Hippocampal formation (tissue), 2 donors: Measurements from ENCODE around the gene ZMYND19.
"Not testable (repeated sequence)": the region's sequence is repeated elsewhere in the genome, so short reads cannot be mapped to it uniquely, and the experiment has no call there.

Experiments
- DNase-seq, 2 donors: peaks; one replicate each; lab custom pipeline; 2025; lab: John Stamatoyannopoulos, UW

The ZMYND19 gene

GRCh38 chr9:137556069-137556838 is 34.1 kb downstream of the ZMYND19 start:
- DNase-seq: no peak

GRCh38 chr9:137555179-137555578 is 35.1 kb downstream of the ZMYND19 start:
- DNase-seq: no peak

DNA sequence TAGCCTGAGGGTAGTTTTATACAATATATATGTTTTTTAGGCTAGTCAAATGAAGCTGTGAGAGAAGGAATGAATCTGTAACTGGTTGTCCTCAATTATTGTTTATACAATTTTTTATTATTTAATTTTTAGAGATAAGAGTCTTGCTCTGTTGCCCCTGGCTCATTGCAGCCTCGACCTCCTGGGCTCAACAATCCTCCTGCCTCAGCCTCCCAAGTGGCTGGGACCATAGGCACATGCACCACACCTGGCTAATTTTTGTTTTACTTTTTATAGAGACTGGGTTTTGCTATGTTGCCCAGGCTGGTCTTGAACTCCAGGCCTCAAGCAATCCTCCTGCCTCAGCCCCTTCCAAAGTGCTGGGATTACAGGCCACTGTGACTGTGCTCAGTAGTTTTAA is 36.0 kb downstream of the ZMYND19 start:
- no peak for DNase-seq

DNA sequence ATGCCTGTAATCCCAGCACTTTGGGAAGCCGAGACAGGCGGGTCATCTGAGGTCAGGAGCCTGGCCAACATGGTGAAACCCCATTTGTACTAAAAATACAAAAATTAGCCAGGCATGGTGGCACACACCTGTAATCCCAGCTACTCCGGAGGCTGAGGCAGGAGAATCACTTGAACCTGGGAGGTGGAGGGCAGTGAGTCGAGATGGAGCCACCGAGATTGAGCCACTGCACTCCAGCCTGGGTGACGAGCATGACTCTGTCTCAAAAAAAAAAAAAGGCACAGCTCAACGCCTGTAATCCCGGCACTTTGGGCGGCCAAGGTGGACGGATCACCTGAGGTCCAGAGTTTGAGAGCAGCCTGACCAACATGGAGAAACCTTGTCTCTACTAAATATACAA is 36.7 kb downstream of the ZMYND19 start:
- DNase-seq: not testable (repeated sequence)

DNA sequence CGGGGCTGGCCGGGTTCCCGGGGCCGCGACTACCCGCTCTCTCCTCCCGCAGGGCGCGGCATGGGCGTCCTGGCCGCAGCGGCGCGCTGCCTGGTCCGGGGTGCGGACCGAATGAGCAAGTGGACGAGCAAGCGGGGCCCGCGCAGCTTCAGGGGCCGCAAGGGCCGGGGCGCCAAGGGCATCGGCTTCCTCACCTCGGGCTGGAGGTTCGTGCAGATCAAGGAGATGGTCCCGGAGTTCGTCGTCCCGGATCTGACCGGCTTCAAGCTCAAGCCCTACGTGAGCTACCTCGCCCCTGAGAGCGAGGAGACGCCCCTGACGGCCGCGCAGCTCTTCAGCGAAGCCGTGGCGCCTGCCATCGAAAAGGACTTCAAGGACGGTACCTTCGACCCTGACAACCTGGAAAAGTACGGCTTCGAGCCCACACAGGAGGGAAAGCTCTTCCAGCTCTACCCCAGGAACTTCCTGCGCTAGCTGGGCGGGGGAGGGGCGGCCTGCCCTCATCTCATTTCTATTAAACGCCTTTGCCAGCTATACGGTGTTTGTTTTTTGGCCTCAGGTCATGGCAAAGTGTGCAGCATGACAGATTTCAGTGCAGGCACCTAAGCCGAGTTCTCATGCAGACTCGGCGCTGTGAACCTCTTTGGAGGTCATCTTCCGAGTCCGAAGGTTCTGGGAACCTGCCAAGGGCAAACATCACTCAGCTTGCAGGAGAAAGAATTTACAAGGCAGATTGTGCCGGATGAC is 38.1 kb downstream of the ZMYND19 start:
- DNase-seq: no peak

DNA sequence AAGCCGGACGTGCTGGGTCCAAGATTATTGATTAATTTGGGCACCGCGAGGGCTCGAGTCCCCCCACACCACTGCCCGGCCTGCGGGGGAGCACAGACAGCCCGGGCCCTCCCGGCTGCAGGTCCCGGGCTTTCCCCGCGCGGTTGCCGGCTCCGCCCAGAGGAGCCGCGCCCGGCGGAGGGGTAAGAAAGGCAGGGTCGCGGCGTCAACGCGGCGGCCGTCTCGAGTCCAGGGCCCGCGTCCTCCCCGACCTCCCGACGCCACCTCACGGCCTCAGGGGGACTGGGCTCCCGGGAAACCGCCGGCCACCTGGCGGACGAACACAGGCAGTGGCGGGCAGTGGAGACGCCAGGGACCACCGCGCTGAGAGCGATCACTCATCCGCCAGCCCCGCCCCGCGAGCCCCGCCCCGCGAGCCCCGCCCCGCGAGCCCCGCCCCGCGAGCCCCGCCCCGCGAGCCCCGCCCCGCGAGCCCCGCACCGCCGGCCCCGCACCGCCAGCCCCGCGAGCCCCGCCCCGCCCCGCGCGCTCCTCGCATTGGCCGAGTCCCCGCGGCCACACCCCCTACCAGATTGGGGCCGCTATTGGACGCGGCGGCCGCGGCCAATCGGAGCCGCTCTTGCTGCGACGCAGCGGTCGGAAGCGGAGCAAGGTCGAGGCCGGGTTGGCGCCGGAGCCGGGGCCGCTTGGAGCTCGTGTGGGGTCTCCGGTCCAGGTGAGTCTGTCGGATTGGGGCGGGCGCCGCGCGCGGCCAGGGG is 38.9 kb downstream of the ZMYND19 start, which contains the start of gene MRPL41:
Gene MRPL41, plus strand, starts transcription at position 616 of the 758 bp plus-strand sequence. CDS start 203 bp downstream, outside the sequence.
- peak; percentile 84 to 86 for DNase-seq

DNA sequence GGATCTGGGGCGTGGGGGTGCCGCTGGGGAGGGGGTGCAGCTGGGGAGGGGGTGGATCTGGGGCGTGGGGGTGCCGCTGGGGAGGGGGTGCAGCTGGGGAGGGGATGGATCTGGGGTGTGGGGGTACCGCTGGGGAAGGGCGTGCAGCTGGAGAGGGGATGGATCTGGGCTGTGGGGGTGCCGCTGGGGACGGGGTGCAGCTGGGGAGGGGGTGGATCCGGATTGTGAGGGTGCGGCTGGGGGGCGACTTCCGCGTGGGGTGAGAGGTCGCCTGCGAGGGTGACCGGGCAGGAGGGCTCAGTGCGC is 39.4 kb downstream of the ZMYND19 start:
- not testable (repeated sequence) for DNase-seq

- peak; percentile 74 to 77 for DNase-seq
These were observed 40.1 kb downstream of the ZMYND19 start, which contains the start of gene PNPLA7 for GRCh38 chr9:137550231-137550621. PNPLA7 (minus strand) TSS chr9:137550402; CDS start chr9:137550197, 205 bp downstream.

DNA sequence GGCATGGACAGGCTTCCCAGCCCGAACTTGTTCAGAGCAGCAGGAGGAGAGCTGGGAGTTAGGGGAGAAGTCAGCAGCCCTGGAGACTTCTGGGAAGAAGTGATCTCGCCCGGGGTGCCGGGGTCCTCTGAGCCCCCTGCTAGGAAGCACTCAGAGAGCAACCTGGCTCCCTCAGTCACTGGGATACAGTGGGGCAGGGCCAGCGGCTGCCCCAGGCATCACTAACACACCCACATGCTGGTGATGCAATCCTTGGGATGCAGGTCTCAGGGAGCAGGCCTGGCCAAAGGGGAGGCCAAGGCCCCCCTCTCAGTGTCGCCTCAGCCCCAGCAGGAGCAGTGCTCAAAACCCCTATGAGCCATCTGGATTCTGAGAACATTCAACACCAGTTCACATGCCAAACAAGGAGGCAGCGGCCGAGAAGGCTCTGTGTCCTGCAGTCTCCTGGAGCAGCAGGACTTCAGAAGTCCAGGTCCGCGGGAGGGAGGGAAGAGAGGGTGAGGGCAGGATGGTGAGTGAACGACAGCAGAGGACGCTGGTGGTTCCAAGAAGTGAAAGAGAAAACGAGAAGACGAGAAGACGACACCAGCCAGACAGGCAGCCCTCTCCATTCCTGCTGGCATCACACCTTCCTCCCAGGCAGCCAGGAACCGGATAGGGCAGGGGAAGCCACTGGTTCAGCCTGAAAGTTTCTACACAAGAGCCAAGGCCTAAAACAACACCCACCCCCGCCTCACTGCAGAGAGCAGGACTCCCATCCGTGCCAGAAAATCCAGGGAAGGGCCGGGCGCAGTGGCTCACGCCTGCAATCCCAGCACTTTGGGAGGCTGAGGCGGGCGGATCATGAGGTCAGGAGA is 42.4 kb downstream of the ZMYND19 start:
- DNase-seq: no peak

- DNase-seq: no peak
These were observed 45.2 kb downstream of the ZMYND19 start for GRCh38 chr9:137545123-137545522.

- no peak for DNase-seq
These were observed 46.0 kb downstream of the ZMYND19 start for GRCh38 chr9:137544176-137544760.

DNA sequence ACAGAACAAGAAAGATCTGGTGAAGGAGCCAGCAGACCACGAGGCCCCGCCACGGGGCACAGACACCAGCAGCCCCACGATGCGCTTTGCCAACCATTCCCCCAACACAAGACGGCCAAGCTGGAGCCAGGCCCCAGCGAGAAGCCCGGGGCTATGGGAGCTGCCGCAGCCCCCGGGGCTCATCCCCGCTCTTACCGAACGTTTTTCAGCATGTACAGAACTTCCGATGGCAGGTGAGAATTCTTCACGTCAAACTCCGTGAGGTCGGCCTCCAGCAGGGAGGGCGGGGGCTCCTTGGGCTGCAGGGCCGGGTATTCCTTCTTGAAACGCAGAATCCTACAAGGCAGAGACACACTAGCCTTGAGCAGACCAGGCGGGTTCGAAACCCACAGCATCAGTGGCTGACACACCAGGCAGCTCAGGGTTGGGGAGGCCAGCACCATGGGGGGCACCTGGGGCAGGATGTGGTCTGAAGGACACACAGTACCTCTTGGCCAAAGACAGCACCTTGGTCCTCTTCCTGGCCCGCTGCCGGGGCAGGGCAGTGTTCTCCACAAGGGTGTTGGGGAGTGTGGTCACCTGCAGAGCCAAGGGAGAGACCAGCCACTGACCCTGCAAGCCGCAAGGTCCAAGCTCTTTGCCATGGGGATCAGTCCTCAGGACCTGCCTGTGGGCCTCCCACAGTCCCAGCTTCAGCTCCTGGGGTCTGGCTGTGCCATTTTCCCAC is 46.9 kb downstream of the ZMYND19 start:
- no peak for DNase-seq

GRCh38 chr9:137542486-137542885 is 47.8 kb downstream of the ZMYND19 start:
- DNase-seq: no peak

DNA sequence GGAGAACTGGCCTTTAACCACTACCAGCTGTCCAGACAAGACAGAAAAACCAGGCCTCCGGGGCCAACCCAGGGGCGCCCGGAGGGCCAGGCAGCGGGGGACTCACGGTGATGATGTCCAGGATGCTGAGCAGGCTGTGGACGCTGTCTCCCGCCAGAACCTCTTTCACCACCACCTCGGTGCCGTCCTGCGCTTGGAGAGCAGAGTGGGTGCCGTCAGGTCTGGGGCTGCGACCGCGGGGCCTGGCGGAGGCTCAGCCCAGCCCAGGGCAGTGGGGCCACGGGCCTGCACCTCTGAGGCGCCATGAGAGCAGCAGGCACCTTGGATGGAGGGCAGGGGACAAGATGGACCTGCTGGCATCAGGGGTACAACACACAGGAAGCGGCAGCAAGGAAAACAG is 49.8 kb downstream of the ZMYND19 start:
- no peak for DNase-seq

- no peak for DNase-seq
These were observed 52.3 kb downstream of the ZMYND19 start for GRCh38 chr9:137538058-137538457.

DNA sequence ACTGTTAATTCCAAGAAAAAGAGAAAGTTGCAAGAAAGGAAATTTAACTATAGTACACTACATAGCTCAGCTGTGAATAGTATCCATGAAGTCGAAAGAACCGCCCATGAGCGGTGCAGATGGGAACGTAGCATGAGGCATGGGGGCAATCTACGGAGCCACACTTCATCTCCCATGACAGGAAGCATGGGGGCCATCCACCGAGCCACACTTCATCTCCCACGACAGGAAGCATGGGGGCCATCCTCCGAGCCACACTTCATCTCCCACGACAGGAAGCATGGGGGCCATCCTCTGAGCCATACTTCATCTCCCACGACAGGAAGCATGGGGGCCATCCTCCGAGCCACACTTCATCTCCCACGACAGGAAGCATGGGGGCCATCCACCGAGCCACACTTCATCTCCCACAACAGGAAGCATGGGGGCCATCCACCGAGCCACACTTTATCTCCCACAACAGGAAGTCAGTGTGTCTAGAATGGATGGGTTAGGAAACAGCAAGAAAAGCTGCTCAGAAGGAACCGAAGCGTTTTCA is 53.6 kb downstream of the ZMYND19 start:
- DNase-seq: not testable (repeated sequence)

DNA sequence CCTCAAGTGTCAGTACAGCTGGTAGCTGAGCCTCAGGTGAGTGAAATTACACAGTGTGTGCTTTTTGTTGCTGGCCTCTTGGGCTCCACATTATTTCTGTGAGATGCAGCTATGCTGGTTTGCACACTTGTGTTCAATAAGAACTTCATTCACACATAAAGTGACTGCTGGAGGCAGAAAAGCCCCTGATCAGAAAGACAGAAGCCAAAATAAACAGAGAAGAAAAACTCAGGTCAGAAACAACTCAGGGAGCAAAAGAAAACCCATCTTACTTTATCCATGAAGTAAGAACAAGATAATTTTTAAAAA is 55.2 kb downstream of the ZMYND19 start:
- DNase-seq: no peak

DNA sequence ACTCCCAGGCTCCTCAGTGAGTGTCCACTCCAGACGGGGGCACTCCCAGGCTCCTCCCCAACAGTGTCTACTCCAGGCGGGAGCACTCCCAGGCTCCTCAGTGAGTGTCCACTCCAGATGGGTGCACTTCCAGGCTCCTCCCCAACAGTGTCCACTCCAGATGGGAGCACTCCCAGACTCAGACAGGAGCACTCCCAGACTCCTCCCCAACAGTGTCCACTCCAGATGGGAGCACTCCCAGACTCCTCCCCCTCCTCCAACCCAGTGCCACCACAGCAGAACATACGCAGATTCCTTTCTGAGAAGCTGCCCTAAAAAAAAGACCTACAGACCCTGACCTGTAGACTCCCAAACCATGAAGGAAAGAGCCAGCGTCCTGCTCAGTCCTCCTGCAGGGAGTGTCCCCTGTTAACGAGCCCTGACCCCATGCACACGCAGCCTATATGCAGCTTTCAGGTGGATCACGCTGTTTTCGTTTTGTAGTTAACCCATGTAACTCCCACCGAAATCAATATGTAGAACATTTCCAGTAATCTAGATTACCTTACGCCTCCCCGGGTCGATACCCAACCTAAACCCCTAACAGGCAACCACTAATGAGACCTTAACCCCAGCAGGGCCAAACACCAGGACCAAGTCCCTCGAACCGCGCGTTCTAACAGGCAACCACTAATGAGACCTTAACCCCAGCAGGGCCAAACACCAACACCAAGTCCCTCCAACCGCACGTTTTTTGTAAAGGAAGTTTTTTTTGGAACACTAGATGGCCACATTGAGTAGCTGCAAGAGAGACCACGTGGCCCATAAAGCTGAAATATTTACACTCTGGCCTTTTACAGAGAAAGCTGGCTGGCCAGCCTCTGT is 55.8 kb downstream of the ZMYND19 start:
- DNase-seq: no peak

GRCh38 chr9:137532891-137533468 is 57.3 kb downstream of the ZMYND19 start:
- DNase-seq: not testable (repeated sequence)
